Femur (tissue), 1 donor: ENCODE results near the gene ELOVL1.
"Not testable (repeated sequence)": the region's sequence is repeated elsewhere in the genome, so short reads cannot be mapped to it uniquely, and the experiment has no call there.

Experiments used
- DNase-seq: peaks from one replicate; pipeline ENCODE4 v3.0.0-alpha.2; 2017

The ELOVL1 gene

GRCh38 chr1:43379476-43379875 lies 11.7 kb upstream of the ELOVL1 start:
- no peak for DNase-seq

DNA sequence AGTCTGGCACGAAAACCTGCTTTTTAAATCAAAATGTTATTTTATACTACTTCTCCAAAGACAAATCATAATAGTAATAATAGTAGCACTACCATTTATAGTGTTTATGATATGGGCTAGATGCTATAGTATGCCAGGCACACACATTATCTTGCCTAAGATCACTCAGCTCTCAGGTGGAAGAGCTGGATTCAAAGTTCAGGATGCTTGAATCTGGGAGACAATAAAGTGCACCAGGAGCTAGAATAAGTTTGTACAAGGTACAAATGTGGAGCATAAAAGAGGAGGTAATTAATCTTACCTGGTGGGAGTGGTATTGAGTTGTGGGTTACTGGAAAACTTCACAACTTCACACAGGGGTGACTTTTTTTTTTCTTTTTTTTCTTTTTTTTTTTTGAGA lies 10.0 kb upstream of the ELOVL1 start:
- DNase-seq, result no peak

DNA sequence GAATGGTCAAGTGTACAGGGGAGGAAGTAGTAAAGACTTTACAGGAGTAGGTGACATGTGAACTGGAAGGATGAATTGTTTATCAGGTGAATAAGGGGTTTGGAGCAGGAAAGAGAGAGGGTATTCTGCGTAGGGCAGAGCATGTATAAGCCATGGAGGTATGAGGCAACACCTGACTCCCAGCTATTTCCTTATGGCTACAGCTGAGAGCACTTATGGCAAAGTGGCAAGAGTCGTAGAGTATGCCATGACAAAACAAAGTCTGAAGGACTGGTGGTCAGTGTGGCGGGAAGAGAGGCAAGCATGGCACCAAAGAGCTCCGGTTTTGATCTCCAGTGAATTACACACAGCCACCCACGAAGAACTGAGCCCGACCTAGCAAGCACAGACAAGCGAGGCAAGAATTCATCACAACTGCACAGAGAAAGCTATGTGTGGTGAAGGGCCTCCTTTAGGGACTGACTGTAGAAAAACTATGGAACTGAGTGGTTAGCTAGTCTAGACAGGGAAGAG lies 9.0 kb upstream of the ELOVL1 start:
- no peak for DNase-seq

- DNase-seq, result no peak
Observed at GRCh38 chr1:43373066-43373940, 5.5 kb upstream of the ELOVL1 start.

GRCh38 chr1:43372172-43372571 lies 4.4 kb upstream of the ELOVL1 start:
- DNase-seq, result no peak

GRCh38 chr1:43370564-43370963 lies 2.8 kb upstream of the ELOVL1 start:
- no peak for DNase-seq

DNA sequence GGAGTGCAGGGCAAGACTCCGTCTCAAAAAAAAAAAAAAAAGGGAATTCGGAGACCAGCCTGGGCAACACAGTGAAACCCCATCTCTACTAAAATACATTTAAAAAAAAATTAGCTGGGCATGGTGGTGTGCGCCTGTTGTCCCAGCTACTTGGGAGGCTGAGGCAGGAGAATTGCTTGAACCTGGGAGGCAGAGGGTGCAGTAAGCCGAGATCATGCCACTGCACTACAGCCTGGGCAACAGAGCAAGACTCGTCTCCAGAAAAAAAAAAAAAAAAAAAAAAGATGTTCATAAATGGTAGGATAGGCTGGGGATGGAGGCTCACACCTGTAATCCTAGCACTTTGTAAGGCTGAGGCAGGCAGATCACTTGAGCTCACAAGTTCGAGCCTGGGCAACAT lies 2.0 kb upstream of the ELOVL1 start:
- not testable (repeated sequence) for DNase-seq

DNA sequence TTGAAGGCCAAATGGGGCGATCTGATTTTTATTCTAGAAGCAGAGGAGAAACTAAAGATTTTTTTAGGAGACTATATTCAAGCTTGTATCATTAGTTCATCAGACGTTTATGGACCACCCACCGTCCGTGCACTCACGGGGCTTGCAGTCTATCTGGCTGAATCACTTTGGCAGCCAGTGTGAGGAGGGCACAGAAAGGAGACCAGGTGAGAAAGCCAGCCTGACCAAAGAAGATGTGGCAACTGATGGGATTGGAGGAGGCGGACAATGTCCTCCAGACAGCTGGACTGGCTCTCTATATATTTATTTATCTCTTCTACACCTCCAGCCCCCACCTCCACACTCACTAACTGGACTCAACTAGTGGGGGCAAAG lies 822 bp upstream of the ELOVL1 start:
- DNase-seq, result no peak

- peak; percentile 44 for DNase-seq
Observed at GRCh38 chr1:43367026-43367903, 546 bp downstream of the ELOVL1 start.

GRCh38 chr1:43366601-43367025 lies 1.2 kb downstream of the ELOVL1 start:
- no peak for DNase-seq

- no peak for DNase-seq
Observed at GRCh38 chr1:43366179-43366578, 1.6 kb downstream of the ELOVL1 start.

GRCh38 chr1:43365678-43366077 lies 2.1 kb downstream of the ELOVL1 start:
- DNase-seq, result no peak

DNA sequence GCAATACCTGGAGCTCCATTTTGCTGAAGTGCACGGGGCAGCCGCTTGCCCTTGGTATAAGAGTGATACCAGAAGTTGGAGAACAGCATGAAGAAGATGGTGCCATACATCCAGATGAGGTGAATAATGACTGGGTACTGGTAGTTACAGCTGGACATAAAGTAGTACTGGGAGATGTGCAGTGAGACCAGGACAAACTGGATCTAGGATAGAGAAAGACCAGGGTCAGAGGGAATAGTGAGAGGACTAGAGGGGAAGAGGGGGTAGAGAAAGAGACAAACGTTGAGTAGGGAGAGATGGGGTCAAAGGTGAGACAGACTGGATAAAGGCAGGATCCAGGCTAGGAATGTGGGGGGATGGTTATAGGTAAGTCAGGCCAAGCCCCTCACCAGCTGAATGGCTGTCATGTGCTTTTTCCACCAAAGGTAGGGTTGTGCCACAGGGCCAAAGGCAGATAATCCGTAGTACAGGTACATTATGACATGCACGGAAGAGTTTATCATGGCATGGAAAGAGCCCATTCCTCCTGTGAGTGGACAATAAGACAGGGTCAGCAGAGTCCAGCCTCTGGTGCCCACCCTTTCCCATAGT lies 3.8 kb downstream of the ELOVL1 start:
- DNase-seq, result no peak

- no peak for DNase-seq
Observed at GRCh38 chr1:43363283-43363934, 4.4 kb downstream of the ELOVL1 start.

DNA sequence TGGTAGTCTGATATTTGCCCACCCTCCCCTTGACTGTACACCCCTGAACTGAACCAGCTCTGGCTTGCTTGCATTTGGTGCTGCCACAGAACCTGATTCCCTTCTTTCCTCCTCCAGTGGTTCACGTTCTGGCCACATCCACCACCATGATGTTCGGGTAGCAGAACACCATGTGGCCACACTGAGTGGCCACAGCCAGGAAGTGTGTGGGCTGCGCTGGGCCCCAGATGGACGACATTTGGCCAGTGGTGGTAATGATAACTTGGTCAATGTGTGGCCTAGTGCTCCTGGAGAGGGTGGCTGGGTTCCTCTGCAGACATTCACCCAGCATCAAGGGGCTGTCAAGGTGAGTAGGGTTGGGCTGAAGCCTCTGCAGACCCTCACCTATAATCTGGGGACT lies 7.2 kb downstream of the ELOVL1 start:
- DNase-seq, result no peak

DNA sequence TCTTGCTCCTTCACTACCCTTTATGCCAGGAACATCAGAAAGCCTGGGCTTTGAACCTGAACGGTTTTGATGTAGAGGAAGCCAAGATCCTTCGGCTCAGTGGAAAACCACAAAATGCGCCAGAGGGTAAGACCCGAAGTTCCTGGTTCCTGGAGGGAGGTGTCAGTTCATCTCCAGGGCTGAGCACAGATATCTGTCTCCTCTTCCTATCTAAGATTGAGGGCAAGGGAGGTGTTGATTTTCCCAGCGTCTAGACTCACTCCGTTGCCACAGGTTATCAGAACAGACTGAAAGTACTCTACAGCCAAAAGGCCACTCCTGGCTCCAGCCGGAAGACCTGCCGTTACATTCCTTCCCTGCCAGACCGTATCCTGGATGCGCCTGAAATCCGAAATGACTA lies 8.1 kb downstream of the ELOVL1 start:
- no peak for DNase-seq

DNA sequence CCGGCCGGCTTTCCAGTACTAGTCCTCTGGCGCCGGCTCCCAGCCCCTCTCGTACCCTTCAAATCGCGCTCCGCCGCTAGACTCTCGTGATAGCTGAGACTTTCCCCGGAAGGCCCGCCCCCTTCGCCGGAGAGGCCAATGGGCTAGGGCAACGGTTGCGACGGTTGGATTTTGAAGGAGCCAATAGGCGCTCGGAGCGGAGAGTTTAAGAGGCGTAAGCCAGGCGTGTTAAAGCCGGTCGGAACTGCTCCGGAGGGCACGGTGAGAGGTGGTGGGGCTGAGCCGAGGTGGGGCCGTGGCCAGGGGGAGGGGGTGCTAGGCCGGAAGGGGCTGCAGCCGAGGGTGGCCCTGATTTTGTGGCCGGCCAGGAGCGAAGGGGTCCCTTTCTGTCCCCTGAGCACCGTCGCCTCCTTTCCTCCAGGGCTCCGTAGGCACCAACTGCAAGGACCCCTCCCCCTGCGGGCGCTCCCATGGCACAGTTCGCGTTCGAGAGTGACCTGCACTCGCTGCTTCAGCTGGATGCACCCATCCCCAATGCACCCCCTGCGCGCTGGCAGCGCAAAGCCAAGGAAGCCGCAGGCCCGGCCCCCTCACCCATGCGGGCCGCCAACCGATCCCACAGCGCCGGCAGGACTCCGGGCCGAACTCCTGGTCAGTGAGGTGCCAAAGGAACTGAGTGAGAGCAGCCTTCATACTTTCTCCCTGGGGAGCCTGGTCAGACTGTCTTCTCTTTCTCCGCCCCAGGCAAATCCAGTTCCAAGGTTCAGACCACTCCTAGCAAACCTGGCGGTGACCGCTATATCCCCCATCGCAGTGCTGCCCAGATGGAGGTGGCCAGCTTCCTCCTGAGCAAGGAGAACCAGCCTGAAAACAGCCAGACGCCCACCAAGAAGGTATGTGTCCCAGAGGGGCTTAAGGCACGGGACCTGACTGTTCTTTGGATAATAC lies 8.8 kb downstream of the ELOVL1 start, which contains the start of gene CDC20:
CDC20 (plus strand) TSS at position 236 of the 948 bp plus-strand sequence; CDS start at position 471, 235 bp downstream.
- DNase-seq, result peak; percentile 99

GRCh38 chr1:43358121-43358745 lies 9.6 kb downstream of the ELOVL1 start:
- no peak for DNase-seq

DNA sequence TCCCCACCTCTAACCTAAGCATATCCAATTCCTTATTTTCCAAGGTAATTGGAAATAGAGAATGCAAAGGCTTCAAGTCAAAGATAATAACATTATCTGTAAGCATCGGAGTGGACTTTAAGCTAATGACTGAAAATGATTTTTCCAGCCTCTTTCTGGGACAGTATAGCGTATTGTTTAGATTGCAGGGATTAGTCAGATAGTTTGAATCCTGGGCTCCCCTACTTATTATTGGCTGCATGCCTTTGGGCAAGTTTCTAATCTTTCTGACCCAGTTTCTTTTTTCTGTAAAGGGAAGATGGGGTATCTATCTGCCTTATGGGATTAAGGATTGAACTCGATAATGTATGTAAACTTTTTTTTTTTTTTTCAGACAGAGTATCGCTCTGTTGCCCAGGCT lies 10.6 kb downstream of the ELOVL1 start:
- no peak for DNase-seq

DNA sequence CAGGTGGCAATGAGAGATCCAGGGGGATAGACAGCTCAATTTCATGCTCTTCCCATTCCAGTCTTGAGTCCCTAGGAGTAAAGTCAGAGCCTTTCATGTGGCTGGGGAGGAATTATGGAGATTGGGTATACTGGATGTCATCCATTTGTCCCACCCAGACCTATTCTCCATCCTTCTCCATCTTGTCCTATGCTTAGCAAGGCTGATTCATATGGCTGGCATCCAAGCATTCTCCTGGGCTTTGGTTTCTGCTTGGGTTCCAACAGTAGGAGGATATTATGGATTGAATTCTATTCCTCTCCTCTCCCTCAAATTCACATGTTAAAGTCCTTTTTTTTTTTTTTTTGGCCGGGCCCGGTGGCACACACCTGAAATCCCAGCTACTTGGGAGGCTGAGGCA lies 12.9 kb downstream of the ELOVL1 start:
- DNase-seq, result no peak

- no peak for DNase-seq
Observed at GRCh38 chr1:43354471-43354870, 13.3 kb downstream of the ELOVL1 start.
